GM06990 (cell line): Measurements from ENCODE around the gene FUT8.
A peak's percentile ranks its signal among the peaks of the same experiment; 100 is the strongest.
"Not testable (repeated sequence)": the region's sequence is repeated elsewhere in the genome, so short reads cannot be mapped to it uniquely, and the experiment has no call there.

ENCODE experiments used
- DNase-seq: peaks from one replicate; pipeline ENCODE4 v3.0.0-alpha.2; 2011; ENCODE audit not compliant: insufficient read length; ENCODE audit errors: extremely low read depth
- H3K27me3 ChIP-seq: replicated peaks from 2 replicates; pipeline ENCODE4 v1.6.0; 2011; ENCODE audit warnings: low read length; ENCODE audit not compliant: control insufficient read depth, insufficient read depth
- H3K36me3 ChIP-seq: 2 replicates; pipeline ENCODE4 v1.5.1; 2011; ENCODE audit warnings: low read length; ENCODE audit not compliant: control insufficient read depth, insufficient read depth
- H3K4me3 ChIP-seq: replicated peaks from 2 replicates; pipeline ENCODE4 v1.5.1; 2011; ENCODE audit warnings: low read depth, mild to moderate bottlenecking, control low read depth, low read length
- TF ChIP-seq, protein P1 (sequence below): IDR thresholded peaks from 2 replicates; pipeline ENCODE4 v1.5.1; 2011; ENCODE audit warnings: low read length, control low read depth, mild to moderate bottlenecking, inconsistent platforms; ENCODE audit not compliant: insufficient read depth, poor library complexity, severe bottlenecking

The FUT8 gene

DNA sequence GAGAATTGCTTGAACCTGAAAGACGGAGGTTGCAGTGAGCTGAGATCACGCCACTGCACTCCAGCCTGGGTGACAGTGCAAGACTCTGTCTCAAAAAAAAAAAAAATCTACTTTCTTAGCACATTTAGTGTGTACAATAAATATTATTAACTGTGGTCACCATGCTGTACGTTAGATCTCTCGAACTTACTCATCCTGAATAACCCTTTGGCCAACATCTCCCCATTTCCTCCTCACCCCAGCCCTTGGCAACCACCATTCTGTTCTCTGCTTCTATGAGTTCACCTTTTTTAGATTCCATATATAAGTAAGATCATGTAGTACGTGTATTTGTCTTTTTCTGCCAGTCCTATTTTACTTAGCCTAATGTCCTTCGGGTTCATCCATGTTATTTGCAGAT, 13.4 kb downstream of the FUT8 start:
- Histone ChIP-seq H3K36me3 (peaks cover 3% of the 10 kb centered on the region), H3K4me3 (no peak overlapping the region), H3K27me3 (no peaks in the 10 kb centered on the region)
- peak; percentile 32 for DNase-seq
- TF ChIP-seq, protein P1, sequence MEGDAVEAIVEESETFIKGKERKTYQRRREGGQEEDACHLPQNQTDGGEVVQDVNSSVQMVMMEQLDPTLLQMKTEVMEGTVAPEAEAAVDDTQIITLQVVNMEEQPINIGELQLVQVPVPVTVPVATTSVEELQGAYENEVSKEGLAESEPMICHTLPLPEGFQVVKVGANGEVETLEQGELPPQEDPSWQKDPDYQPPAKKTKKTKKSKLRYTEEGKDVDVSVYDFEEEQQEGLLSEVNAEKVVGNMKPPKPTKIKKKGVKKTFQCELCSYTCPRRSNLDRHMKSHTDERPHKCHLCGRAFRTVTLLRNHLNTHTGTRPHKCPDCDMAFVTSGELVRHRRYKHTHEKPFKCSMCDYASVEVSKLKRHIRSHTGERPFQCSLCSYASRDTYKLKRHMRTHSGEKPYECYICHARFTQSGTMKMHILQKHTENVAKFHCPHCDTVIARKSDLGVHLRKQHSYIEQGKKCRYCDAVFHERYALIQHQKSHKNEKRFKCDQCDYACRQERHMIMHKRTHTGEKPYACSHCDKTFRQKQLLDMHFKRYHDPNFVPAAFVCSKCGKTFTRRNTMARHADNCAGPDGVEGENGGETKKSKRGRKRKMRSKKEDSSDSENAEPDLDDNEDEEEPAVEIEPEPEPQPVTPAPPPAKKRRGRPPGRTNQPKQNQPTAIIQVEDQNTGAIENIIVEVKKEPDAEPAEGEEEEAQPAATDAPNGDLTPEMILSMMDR = no peak

DNA sequence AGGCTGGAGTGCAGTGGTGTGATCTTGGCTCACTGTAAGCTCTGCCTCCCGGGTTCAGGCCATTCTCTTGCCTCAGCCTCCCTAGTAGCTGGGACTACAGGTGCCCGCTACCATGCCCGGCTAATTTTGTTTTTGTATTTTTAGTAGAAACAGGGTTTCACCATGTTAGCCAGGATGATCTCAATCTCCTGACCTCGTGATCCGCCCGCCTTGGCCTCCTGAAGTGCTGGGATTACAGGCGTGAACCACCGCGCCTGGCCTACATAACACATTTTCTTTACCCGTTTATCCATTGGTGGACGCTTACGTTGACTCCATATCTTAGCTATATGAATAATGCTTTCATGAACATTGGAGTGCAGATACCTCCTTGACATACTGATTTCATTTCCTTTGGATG, 14.4 kb downstream of the FUT8 start:
- H3K4me3 ChIP-seq, H3K27me3 ChIP-seq, DNase-seq, H3K36me3 ChIP-seq: not testable (repeated sequence)

DNA sequence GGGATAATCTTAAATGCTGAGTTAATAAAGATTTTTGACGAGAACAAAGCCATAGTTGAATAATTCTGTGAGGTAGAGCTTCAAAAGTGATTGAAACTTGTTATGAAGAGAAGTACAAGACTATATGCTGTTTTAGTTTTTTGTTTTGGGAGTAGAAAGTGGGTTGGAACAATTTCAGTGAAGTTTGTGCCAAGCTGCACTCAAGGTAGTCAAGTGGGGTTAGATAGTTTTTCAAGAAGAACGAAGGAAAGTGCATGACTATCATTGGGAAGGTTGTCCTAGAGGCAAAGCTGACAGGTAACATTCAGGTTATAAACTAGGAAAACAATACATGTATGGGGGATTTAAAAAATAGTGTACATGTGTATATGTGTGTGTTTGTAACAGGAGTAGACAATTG, 16.2 kb downstream of the FUT8 start:
- no peak overlapping the region for H3K4me3 ChIP-seq
- no peak for DNase-seq
- H3K27me3 ChIP-seq = no peaks in the 10 kb centered on the region
- H3K36me3 ChIP-seq = no peaks in the 10 kb centered on the region
- TF ChIP-seq, protein P1 = no peak

DNA sequence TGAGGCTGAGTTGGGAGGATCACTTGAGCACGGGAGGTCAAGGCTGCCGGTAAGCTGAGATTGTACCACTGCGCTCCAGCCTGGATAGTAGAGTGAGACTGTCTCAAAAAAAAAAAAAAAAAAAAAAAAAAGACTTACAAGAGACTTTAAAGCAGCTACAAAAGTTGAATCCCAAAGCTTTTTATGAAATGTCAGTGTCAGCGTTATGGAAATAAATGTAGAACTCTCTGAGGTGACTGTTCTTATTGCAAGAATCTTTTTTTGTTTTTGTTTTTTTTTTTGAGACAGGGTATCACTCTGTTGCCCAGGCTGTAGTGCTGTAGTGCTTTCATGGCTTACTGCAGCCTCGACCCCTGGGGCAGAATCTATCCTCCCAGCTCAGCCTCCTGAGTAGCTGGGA, 17.2 kb downstream of the FUT8 start:
- Histone ChIP-seq H3K4me3 (no peak overlapping the region), H3K36me3 (no peaks in the 10 kb centered on the region), H3K27me3 (no peaks in the 10 kb centered on the region)
- TF ChIP-seq, protein P1 = no peak
- DNase-seq = no peak

DNA sequence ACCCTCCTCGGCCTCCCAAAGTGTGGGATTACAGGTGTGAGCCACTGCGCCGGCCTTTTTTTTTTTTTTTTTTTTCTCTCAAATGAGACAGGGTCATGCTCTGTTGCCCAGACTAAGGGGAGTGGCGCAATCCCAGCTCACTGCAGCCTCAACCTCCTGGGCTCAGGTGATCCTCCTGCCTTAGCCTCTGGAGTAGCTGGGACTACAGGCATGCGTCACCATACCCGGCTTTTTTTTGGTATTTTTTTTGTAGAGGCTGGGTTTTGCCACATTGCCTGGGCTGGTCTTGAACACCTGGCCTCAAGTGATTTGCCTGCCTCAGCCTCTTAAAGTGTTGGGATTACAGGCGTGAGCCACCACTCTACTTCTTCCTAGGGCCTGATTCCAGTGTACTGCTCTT, 18.7 kb downstream of the FUT8 start:
- TF ChIP-seq, protein P1 = no peak
- peaks cover 3% of the 10 kb centered on the region for H3K36me3 ChIP-seq
- no peaks in the 10 kb centered on the region for H3K27me3 ChIP-seq
- H3K4me3 ChIP-seq = no peak overlapping the region
- DNase-seq = no peak

DNA sequence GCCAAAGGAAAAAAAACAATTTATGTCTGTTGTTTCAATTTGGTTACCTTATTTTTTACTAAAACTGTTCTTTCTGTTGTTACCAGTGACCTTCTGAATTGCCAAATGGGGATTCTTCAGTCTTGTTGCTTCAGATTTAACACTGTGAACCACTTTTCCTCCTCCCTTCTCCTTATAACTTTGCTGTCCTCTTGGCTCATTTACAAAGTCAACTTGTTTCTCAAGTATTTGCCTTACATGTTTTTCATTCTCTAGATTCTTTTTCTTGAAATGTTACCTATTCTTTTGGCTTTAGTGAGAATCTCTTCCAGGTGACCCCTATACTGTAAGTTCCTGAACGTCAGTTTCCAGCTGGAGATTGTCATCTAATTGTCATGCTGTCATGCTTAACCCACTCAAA, 19.4 kb downstream of the FUT8 start:
- Histone ChIP-seq H3K36me3 (peaks cover 3% of the 10 kb centered on the region), H3K4me3 (no peak overlapping the region), H3K27me3 (no peaks in the 10 kb centered on the region)
- TF ChIP-seq, protein P1 = no peak
- DNase-seq = no peak
